Hepatocyte (in vitro differentiated cells): ENCODE results near the gene BMP5. TPM values are rescaled to one million over a fixed set of nuclear protein-coding genes. Genes with fewer than 3 reads are reported as not detected.

ENCODE experiments used
- DNase-seq: peaks from one replicate; pipeline ENCODE4 v3.0.0-alpha.2; 2016; ENCODE audit warnings: low spot score
- H2AFZ ChIP-seq: fragments of 200-600 bp; sonication (generic); 2 replicates; pipeline ENCODE4 v1.6.0; 2016; ENCODE audit warnings: antibody characterized with exemption, mild to moderate bottlenecking
- H3K27ac ChIP-seq: fragments of 200-600 bp; sonication (generic); 2 replicates; pipeline ENCODE4 v1.5.1; 2016; ENCODE audit warnings: mild to moderate bottlenecking
- H3K27me3 ChIP-seq: fragments of 200-600 bp; sonication (generic); 2 replicates; pipeline ENCODE4 v1.6.1; 2016
- H3K36me3 ChIP-seq: fragments of 200-600 bp; sonication (generic); replicated peaks from 2 replicates; pipeline ENCODE4 v1.5.1; 2016; ENCODE audit warnings: low read depth; ENCODE audit not compliant: insufficient read depth
- H3K4me1 ChIP-seq: fragments of 200-600 bp; sonication (generic); 2 replicates; pipeline ENCODE4 v1.5.1; 2016; ENCODE audit warnings: mild to moderate bottlenecking, moderate library complexity; ENCODE audit not compliant: insufficient read depth
- H3K4me2 ChIP-seq: fragments of 200-600 bp; sonication (generic); 2 replicates; pipeline ENCODE4 v1.6.0; 2016
- H3K4me3 ChIP-seq: fragments of 200-600 bp; sonication (generic); 2 replicates; pipeline ENCODE4 v1.5.1; 2016; ENCODE audit warnings: mild to moderate bottlenecking
- H3K79me2 ChIP-seq: fragments of 200-600 bp; sonication (generic); 2 replicates; pipeline ENCODE4 v1.6.0; 2017; ENCODE audit warnings: mild to moderate bottlenecking
- H3K9me2 ChIP-seq: fragments of 200-600 bp; sonication (generic); replicated peaks from 2 replicates; pipeline ENCODE4 v1.6.0; 2017; ENCODE audit warnings: mild to moderate bottlenecking; ENCODE audit not compliant: insufficient read depth
- H3K9me3 ChIP-seq: fragments of 200-600 bp; sonication (generic); 2 replicates; pipeline ENCODE4 v1.5.1; 2016; ENCODE audit warnings: low read depth, mild to moderate bottlenecking
- H4K20me1 ChIP-seq: fragments of 200-600 bp; sonication (generic); 2 replicates; pipeline ENCODE4 v1.6.0; 2016; ENCODE audit warnings: mild to moderate bottlenecking; ENCODE audit not compliant: insufficient read depth, poor library complexity, severe bottlenecking
- CTCF ChIP-seq: fragments of 200-600 bp; sonication (generic); IDR thresholded peaks from 2 replicates; pipeline ENCODE4 v1.5.1; 2016; ENCODE audit warnings: antibody characterized with exemption, mild to moderate bottlenecking; ENCODE audit not compliant: poor library complexity
- EZH2 ChIP-seq: fragments of 200-600 bp; sonication (generic); IDR thresholded peaks from 2 replicates; pipeline ENCODE4 v1.6.1; 2016; ENCODE audit warnings: antibody characterized with exemption, mild to moderate bottlenecking, borderline replicate concordance
- EZH2phosphoT487 ChIP-seq: fragments of 200-600 bp; sonication (generic); IDR thresholded peaks from one replicate; pipeline ENCODE4 v1.6.1; 2018; ENCODE audit warnings: antibody characterized with exemption, mild to moderate bottlenecking, low read depth, moderate library complexity; ENCODE audit not compliant: unreplicated experiment, severe bottlenecking
- WGBS: methylation state at CpG from one replicate; pipeline ENCODE4 v1.1.6; 2016; ENCODE audit warnings: low lambda C conversion rate; ENCODE audit errors: missing lambda C conversion rate; 5-methylcytosine and 5-hydroxymethylcytosine counted together
- polyA plus RNA-seq: library from polyadenylated mRNA; unstranded; fragments of >200 nt; fragmentation: Nextera tagmentation; extraction: Ambion mirVana; gene quantifications from 2 replicates; pipeline ENCODE4 v1.2.1, GENCODE V29; 2016
- total RNA-seq: library from RNA; depleted of rRNA; stranded (reverse); fragments of >200 nt; gene quantifications from 2 replicates; pipeline ENCODE4 v1.2.3, GENCODE V29; 2014

BMP5 gene
- total and polyA plus RNA-seq, 2 experiments from 2014 or later = 9.5 to 38.3 TPM

- 78% methylated on average over 2 of the region's 2 CpGs for WGBS
- H4K20me1 ChIP-seq = no peaks in the 10 kb centered on the region
- H3K4me2 ChIP-seq = no peak overlapping the region
- H3K4me1 ChIP-seq = no peaks in the 10 kb centered on the region
- no peaks in the 10 kb centered on the region for H3K9me3 ChIP-seq
- no peaks in the 10 kb centered on the region for H3K36me3 ChIP-seq
- H2AFZ ChIP-seq = no peak overlapping the region
- no peak overlapping the region for H3K4me3 ChIP-seq
- no peaks in the 10 kb centered on the region for H3K79me2 ChIP-seq
- TF ChIP-seq EZH2 = no peak
- TF ChIP-seq CTCF = no peak
- TF ChIP-seq EZH2phosphoT487 = no peak
- DNase-seq = peak; percentile 17
- no peaks in the 10 kb centered on the region for H3K27me3 ChIP-seq
- H3K9me2 ChIP-seq = no peaks in the 10 kb centered on the region
- peak overlapping the region; percentile 21 for H3K27ac ChIP-seq
Observed at GRCh38 chr6:55705451-55706440, 169.6 kb downstream of the BMP5 start.

- 90% methylated on average over 1 of the region's 1 CpG for WGBS
- no peak for TF ChIP-seq CTCF
- TF ChIP-seq EZH2 = no peak
- TF ChIP-seq EZH2phosphoT487 = no peak
- Histone ChIP-seq H3K4me3 (no peak overlapping the region), H3K36me3 (no peaks in the 10 kb centered on the region), H3K27ac (no peak overlapping the region), H2AFZ (no peak overlapping the region), H3K9me3 (no peaks in the 10 kb centered on the region), H3K27me3 (no peaks in the 10 kb centered on the region), H4K20me1 (no peaks in the 10 kb centered on the region), H3K4me1 (no peaks in the 10 kb centered on the region), H3K9me2 (no peaks in the 10 kb centered on the region), H3K79me2 (no peaks in the 10 kb centered on the region), H3K4me2 (no peak overlapping the region)
- no peak for DNase-seq
Observed at GRCh38 chr6:55704421-55704820, 171.0 kb downstream of the BMP5 start.
